Measurements from ENCODE around the gene POU6F2.
"Not testable (repeated sequence)": the region's sequence is repeated elsewhere in the genome, so short reads cannot be mapped to it uniquely, and the experiment has no call there.

- TF ChIP-seq CTCF (IDR thresholded peaks at IDR 0.05 in 2 of 3, conservative IDR thresholded peaks at IDR 0.05 in 1 of 3; ENCODE audit: borderline replicate concordance in 1 of 3, insufficient read depth in 1 of 3, low read depth in 2 of 3, low read length in 2 of 3); ZNF274 (IDR thresholded peaks at IDR 0.05; ENCODE audit: low read depth, low read length); POLR2A (IDR thresholded peaks at IDR 0.05; ENCODE audit: borderline replicate concordance, extremely low read depth, insufficient read depth, insufficient read length); POLR2AphosphoS5 (IDR thresholded peaks at IDR 0.05; ENCODE audit: low read depth, low read length); EZH2 (IDR thresholded peaks at IDR 0.05); SRF (IDR thresholded peaks at IDR 0.05; ENCODE audit: low read depth); SP1 (IDR thresholded peaks at IDR 0.05; ENCODE audit: low read depth); ZBTB33 (IDR thresholded peaks at IDR 0.05; ENCODE audit: extremely low read depth, insufficient replicate concordance, low read length); REST (IDR thresholded peaks at IDR 0.05; ENCODE audit: low read depth); JUND (IDR thresholded peaks at IDR 0.05); MAX (IDR thresholded peaks at IDR 0.05); EZH2phosphoT487 (IDR thresholded peaks at IDR 0.05; ENCODE audit: borderline replicate concordance): not testable (repeated sequence)
Measured at GRCh38 chr7:39376881-39377280, 399.2 kb downstream of the POU6F2 start.
